Aorta (tissue), 5 donors: Measurements from ENCODE around the gene SETD4. TPM values are rescaled to one million over a fixed set of nuclear protein-coding genes. Genes with fewer than 3 reads are reported as not detected.

Experiments used
- ATAC-seq: fragments of 200-7000 bp; cut with Tn5 transposase; one replicate; pipeline ENCODE4 v1.9.1; 2022; ENCODE audit warnings: moderate library complexity; ENCODE audit not compliant: low FRiP score
- DNase-seq, 2 donors: peaks; one replicate each; pipeline ENCODE4 v3.0.0-alpha.2; 2020
- H3K27ac ChIP-seq, 2 donors: one replicate each; pipeline ENCODE4 v1.5.1; 2013; ENCODE audit warnings: low read length in 2 of 2, mild to moderate bottlenecking in 2 of 2, moderate library complexity in 2 of 2, control low read depth in 1 of 2, inconsistent platforms in 1 of 2, low read depth in 1 of 2
- H3K27me3 ChIP-seq, 2 donors: one replicate each; pipeline ENCODE4 v1.6.1; 2013; ENCODE audit warnings: control low read depth in 1 of 2, low read length in 1 of 2, mild to moderate bottlenecking in 1 of 2, moderate library complexity in 1 of 2; ENCODE audit not compliant: insufficient read depth in 2 of 2, control insufficient read depth in 1 of 2
- H3K36me3 ChIP-seq, 2 donors: one replicate each; pipeline ENCODE4 v1.6.1; 2013; ENCODE audit warnings: control low read depth in 1 of 2, low read length in 1 of 2, mild to moderate bottlenecking in 1 of 2; ENCODE audit not compliant: insufficient read depth in 2 of 2, control insufficient read depth in 1 of 2
- H3K4me1 ChIP-seq, 2 donors: one replicate each; pipeline ENCODE4 v1.6.1; 2013; ENCODE audit warnings: low read length in 2 of 2, control low read depth in 1 of 2, mild to moderate bottlenecking in 1 of 2, moderate library complexity in 1 of 2; ENCODE audit not compliant: insufficient read depth in 2 of 2, control insufficient read depth in 1 of 2
- H3K4me3 ChIP-seq, 2 donors: one replicate each; pipeline ENCODE4 v1.5.1; 2013; ENCODE audit warnings: low read length in 2 of 2, control low read depth in 1 of 2, mild to moderate bottlenecking in 1 of 2
- H3K9me3 ChIP-seq: one replicate; pipeline ENCODE4 v1.6.1; 2013; ENCODE audit warnings: mild to moderate bottlenecking, low read length; ENCODE audit not compliant: control insufficient read depth
- WGBS, 2 donors: extraction: QIAGEN DNeasy Blood & Tissue Kit; methylation state at CpG; one replicate each; pipeline ENCODE4 v1.1.7; 2013; 5-methylcytosine and 5-hydroxymethylcytosine counted together
- intact Hi-C, 2 donors: fragments of 100-400 bp; cut with DNase I; formaldehyde crosslinking; loops; one replicate each; pipeline versions ENCODE4 v1.14.2 to v1.15.0; 2022
- polyA plus RNA-seq, 2 donors: library from polyadenylated mRNA; stranded (reverse); fragments of 200-250 nt; gene quantifications; one replicate each; pipeline ENCODE4 v1.2.3, GENCODE V29; 2013
- total RNA-seq, 2 donors: library from RNA; stranded (reverse); fragmentation: NEBNext Ultra II Directional; extraction: Animal tissue kit (Norgen Biotek cat#: 25700); gene quantifications; one replicate each; pipeline ENCODE4 v1.2.1, GENCODE V29; 2021
- donor health status: healthy with polysubstance abuse.
- donor health status: Bipolar disorder and iron deficiency.
- donor health status: DM: no; HTN: no; CAD: no.
- donor health status: DM: no; HTN: no; CAD: no.
- donor health status: DM: yes; HTN: yes; CAD: no.

The SETD4 gene
- total and polyA plus RNA-seq, 4 donors, result 14.8 to 22.5 (median 18.5) TPM

DNA sequence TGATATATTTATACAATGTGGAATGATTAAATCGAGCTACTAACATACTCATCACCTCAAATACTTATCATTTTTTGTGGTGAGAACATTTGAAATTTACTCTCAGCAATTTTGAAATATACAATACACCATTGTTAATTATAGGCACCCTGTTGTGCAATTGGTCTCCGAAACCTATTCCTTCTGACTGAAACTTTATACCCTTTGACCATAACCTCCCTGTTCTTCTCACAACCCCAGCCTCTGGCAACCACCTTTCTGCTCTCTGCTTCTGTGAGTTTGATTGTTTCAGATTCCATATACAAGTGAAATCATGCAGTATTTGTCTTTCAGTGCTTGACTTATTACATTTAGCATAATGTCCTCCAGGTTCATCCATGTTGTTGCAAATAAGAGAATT lies 49.5 kb downstream of the SETD4 start:
- Histone ChIP-seq H3K9me3 (no peaks in the 10 kb centered on the region), H3K27me3 (no peaks in the 10 kb centered on the region), H3K4me3 (no peak overlapping the region), H3K36me3 (no peaks in the 10 kb centered on the region), H3K4me1 (no peaks in the 10 kb centered on the region), H3K27ac (no peak overlapping the region)
- intact Hi-C loops, result no loop called here
- no peak for ATAC-seq
- WGBS, 2 donors, result 84 to 86% methylated on average over 2 of the region's 2 CpGs
- DNase-seq, result no peak

DNA sequence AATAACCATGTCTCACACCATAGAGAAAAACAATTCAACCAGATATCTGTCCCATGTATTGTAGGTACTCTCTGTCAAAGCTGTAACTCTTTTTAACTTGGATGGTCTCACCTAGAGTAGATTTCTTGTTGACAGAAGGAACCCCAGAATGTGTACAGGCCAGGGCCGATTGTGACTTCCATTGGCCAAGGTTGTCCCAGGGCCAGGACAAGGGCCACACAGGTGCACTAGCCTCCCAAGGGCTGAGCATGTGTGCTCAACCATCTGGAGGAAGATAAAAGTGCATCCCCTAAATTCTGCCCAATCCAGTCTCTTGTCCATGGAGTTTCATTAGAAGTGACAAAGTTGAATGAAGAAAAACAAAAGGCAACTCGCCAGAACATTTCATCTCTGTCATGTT lies 51.8 kb downstream of the SETD4 start:
- Histone ChIP-seq H3K4me1 (no peaks in the 10 kb centered on the region), H3K36me3 (no peaks in the 10 kb centered on the region), H3K27me3 (no peaks in the 10 kb centered on the region), H3K27ac (no peak overlapping the region), H3K9me3 (no peaks in the 10 kb centered on the region), H3K4me3 (no peak overlapping the region)
- no peak for ATAC-seq
- DNase-seq, result no peak
- intact Hi-C loops, result no loop called here
- WGBS, 2 donors, result 80 to 91% methylated on average over 2 of the region's 2 CpGs

DNA sequence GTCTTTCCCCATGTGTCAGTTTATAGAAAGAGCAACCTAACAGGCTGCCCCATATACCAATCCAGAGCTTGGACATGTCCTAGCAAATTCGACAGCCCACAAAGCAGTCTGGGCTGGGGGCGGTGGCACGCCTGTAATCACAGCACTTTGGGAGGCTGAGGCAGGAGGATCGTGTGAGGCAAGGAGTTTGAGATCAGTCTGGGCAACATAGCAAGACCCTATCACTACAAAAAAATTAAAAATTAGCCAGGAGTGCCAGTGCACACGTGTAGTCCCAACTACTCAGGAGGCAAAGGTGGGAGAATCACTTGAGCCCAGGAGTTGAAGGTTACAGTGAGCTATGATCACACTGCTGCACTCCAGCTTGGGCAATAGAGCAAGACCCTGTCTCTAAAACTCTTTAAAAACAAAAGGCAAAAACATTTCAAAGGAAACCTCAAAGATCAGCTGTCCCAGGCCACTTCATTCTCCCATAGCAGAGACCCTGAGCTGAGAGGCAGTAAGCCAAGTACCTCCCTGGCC lies 54.4 kb downstream of the SETD4 start:
- ATAC-seq, result no peak
- intact Hi-C loops, result no loop called here
- no peak for DNase-seq
- H3K4me3 ChIP-seq, result no peak overlapping the region
- H3K4me1 ChIP-seq, result no peaks in the 10 kb centered on the region
- WGBS, 2 donors, result 83 to 88% methylated on average over 5 of the region's 5 CpGs
- H3K9me3 ChIP-seq, result no peaks in the 10 kb centered on the region
- no peak overlapping the region for H3K27ac ChIP-seq
- no peaks in the 10 kb centered on the region for H3K27me3 ChIP-seq
- H3K36me3 ChIP-seq, result no peaks in the 10 kb centered on the region

DNA sequence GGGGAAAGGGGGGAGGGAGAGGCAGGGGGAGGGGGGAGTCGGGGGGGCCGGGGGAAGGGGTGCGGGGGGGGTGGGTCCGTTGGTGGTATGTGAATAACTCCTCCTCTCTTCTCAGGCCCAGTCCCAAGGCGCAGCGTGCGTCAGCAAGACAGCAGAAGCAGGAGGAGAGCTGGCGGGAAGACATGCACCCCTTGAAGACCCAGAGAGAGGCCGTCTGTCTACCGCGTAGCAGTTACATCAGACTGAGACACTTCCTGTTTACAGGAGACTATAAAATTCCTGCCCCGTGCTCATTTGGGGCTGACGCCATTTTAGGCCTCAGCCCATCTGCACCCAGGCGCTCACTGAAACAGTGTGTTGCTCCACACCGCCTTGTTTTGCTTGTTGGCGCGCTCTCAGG lies 55.3 kb downstream of the SETD4 start:
- Histone ChIP-seq H3K4me3 (no peak overlapping the region), H3K27ac (no peak overlapping the region), H3K4me1 (no peaks in the 10 kb centered on the region), H3K36me3 (no peaks in the 10 kb centered on the region), H3K27me3 (no peaks in the 10 kb centered on the region), H3K9me3 (no peaks in the 10 kb centered on the region)
- no peak for ATAC-seq
- intact Hi-C loops, result no loop called here
- no peak for DNase-seq
- 68 to 75% methylated on average over 9 to 17 of the region's 17 CpGs for WGBS, 2 donors

DNA sequence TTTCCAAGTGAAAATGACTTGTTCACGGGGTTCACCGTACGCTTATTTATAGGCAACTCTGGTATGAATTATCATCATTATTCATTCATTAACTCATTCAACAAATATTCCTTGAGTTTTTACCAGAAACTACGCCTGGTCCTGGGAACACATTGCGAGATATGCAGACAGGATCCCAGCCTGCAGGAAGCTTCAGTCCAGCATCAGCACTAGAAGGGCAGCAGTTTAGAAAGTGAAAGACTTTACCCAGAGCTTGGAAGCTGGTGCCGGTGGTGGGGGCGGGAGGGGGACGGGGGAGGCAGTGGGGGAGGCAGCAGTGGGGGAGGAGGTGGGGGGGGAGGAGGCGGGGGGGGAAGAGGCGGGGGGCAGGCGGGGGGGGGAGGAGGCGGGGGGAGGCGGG lies 55.9 kb downstream of the SETD4 start:
- no peak for DNase-seq
- H3K36me3 ChIP-seq, result no peaks in the 10 kb centered on the region
- intact Hi-C loops, result no loop called here
- H3K27me3 ChIP-seq, result no peaks in the 10 kb centered on the region
- 73 to 76% methylated on average over 5 to 8 of the region's 13 CpGs for WGBS, 2 donors
- no peaks in the 10 kb centered on the region for H3K4me1 ChIP-seq
- no peaks in the 10 kb centered on the region for H3K9me3 ChIP-seq
- no peak for ATAC-seq
- H3K4me3 ChIP-seq, result no peak overlapping the region
- no peak overlapping the region for H3K27ac ChIP-seq

DNA sequence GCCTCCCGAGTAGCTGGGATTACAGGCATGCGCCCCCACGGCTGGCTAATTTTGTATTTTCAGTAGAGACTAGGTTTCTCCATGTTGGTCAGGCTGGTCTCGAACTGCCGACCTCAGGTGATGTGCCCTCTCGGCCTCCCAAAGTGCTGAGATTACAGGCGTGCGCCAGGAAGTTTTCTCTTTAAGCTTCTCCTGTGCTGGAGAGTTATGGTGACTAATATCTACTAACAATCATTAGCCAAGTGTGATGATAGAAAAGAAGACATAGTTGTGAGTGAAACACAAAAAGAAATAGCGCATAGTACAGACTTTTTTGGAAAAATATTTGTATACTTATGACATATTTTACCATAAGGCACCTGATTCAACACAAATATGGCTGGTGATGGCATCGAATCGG lies 56.5 kb downstream of the SETD4 start:
- H3K9me3 ChIP-seq, result no peaks in the 10 kb centered on the region
- no peak overlapping the region for H3K4me3 ChIP-seq
- no peaks in the 10 kb centered on the region for H3K36me3 ChIP-seq
- DNase-seq, result no peak
- no peak overlapping the region for H3K27ac ChIP-seq
- ATAC-seq, result no peak
- no peaks in the 10 kb centered on the region for H3K4me1 ChIP-seq
- intact Hi-C loops, result no loop called here
- no peaks in the 10 kb centered on the region for H3K27me3 ChIP-seq
- WGBS, 2 donors, result 96 to 98% methylated on average over 11 of the region's 11 CpGs

DNA sequence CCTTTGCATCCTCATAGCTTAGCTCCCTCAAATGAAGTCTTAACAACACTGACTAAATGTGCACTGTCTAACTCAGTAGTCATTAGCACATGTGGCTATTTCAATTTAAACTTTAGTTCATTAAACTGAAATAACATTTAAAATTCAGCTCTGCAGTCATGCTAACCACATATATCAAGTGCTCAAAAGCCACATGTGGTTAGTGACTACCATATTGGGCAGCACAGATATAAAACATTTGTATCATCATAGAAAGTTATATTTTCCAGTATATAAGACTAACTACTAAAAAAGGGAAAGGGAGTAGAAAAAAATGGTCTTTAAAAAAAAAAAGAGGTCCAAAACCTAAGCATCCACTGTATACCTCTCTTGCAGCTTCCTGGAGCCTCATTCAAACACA lies 64.1 kb downstream of the SETD4 start:
- H3K4me3 ChIP-seq, result no peak overlapping the region
- no peak for ATAC-seq
- H3K27me3 ChIP-seq, result no peaks in the 10 kb centered on the region
- no peak overlapping the region for H3K27ac ChIP-seq
- no peaks in the 10 kb centered on the region for H3K9me3 ChIP-seq
- no peaks in the 10 kb centered on the region for H3K36me3 ChIP-seq
- no peaks in the 10 kb centered on the region for H3K4me1 ChIP-seq
- no peak for DNase-seq
- intact Hi-C loops, result no loop called here

DNA sequence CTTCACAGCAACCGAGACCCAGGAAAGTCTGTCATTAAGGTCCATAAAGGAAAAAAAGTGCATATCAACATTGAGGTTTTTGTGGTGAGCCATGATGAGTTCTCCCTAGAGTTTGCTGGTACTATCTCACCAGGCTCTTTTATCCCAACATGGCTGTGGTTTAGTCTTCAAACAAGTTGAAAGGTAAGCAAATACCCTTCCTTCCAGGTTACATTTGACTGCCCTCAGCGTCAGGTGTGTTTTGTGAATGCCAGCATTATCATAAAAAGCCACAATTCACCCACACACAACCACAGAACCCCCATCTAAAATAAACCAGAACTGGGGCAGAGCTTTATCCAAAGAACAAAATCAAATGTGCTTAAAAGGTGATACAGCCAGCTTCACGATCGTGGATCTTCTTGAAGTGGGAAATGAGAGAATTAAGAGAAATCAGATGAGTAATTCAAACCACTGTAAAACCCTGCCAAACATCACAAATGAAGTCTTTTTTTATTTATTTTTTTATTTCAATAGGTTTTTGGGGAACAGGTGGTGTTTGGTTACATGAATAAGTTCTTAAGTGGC lies 64.7 kb downstream of the SETD4 start:
- H3K36me3 ChIP-seq, result no peaks in the 10 kb centered on the region
- DNase-seq (no peak), ATAC-seq (no peak)
- H3K27me3 ChIP-seq, result no peaks in the 10 kb centered on the region
- H3K4me1 ChIP-seq, result no peaks in the 10 kb centered on the region
- intact Hi-C loops, result no loop called here
- H3K9me3 ChIP-seq, result no peaks in the 10 kb centered on the region
- 78 to 79% methylated on average over 4 of the region's 4 CpGs for WGBS, 2 donors
- no peak overlapping the region for H3K4me3 ChIP-seq
- H3K27ac ChIP-seq, result no peak overlapping the region

DNA sequence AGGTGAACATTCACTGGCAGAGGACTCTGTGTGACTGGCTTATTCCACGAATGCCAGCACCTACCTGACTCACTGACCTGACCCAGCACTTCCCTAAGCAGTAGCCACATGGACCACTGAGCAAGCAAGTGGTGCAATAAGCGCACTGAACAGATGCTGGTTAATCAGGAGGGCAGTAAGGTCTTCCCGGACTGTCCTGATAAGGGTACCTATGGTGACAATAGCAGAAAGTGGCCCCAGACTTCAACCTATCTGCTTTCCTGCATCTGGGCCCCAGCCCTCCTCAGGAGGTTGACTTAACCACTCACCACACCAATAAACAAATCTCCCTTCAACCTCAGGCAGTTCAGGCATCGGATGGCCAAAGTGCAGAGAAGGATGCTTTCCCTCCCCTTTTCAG lies 65.7 kb downstream of the SETD4 start:
- intact Hi-C loops, result no loop called here
- no peaks in the 10 kb centered on the region for H3K9me3 ChIP-seq
- H3K27ac ChIP-seq, result no peak overlapping the region
- no peak for DNase-seq
- 63 to 75% methylated on average over 4 of the region's 4 CpGs for WGBS, 2 donors
- no peaks in the 10 kb centered on the region for H3K36me3 ChIP-seq
- H3K27me3 ChIP-seq, result no peaks in the 10 kb centered on the region
- no peak for ATAC-seq
- H3K4me3 ChIP-seq, result no peak overlapping the region
- no peaks in the 10 kb centered on the region for H3K4me1 ChIP-seq
